HG03060 (cell line): ENCODE measurements around the gene STARD8.
"Not testable (repeated sequence)": the region's sequence is repeated elsewhere in the genome, so short reads cannot be mapped to it uniquely, and the experiment has no call there.

Experiments
- ATAC-seq: cut with Tn5 transposase; IDR thresholded peaks from one replicate; pipeline ENCODE4 v1.9.1; 2021; ENCODE audit warnings: low read depth, moderate number of reproducible peaks; ENCODE audit not compliant: unreplicated experiment

The STARD8 gene

DNA sequence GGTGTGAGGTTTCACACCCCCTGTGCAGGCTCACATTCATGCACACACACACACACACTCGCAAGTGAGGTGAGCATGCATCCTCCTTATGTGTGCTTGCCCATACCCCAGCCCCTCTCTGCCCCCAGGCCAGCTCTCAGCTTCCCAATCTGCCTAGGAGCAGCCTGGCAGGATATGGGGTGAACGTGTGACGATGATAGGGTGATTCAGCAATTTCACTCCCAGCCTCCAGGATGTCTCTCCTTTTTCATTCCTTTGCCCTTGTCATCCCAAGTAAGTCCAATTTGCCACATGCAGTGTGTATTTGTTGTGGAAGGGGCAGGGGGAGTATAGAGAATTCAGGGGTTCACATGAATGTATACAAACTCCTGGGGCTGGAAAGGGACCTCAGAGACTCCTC, 7.2 kb downstream of the STARD8 start:
- ATAC-seq: no peak

DNA sequence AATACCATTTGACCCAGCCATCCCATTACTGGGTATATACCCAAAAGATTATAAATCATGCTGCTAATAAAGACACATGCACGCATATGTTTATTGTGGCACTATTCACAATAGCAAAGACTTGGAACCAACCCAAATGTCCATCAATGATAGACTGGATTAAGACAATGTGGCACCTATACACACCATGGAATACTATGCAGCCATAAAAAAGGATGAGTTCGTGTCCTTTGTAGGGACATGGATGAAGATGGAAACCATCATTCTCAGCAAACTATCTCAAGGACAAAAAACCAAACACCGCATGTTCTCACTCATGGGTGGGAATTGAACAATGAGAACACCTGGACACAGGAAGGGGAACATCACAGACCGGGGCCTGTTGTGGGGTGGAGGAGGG, 9.0 kb downstream of the STARD8 start:
- not testable (repeated sequence) for ATAC-seq

DNA sequence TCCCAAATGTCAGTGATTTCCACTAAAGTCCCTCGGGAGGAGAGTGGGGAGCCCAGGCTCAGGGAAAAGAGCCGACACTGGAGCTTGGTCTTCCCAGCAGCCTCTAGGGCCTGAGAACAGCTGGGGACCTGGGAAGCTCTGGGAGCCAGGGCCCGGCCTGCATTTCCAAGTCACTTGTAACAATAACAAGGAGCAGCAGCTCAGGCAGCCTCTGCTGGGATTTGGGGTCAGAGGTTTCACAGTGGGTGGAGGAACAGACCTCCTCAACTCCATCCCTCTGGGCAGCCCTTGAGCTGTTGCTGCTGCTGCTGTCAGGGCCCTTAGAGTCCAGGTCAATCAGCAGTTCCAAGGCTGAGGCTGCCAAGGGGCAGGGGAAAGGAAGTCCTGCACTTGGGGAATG, 11.1 kb downstream of the STARD8 start:
- ATAC-seq: no peak

DNA sequence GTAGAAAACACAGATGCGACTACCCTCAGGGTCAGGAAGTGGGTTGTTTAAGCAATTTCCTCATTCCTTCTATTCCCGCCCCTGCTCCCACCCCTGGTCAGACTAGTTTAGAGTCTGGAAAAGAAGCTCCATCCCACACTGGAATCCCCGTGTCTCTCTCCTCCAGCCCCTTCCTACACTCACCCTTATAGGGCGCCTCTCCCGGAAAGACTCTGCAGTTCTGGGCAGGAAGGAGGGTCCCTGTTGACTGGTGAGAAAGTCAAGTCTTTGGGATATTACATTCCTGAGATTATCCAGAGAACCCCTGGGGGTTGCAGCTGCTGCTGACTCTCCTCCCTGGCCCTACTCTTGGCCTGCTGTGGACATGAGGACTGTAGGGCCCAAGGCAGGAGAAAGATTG, 11.9 kb downstream of the STARD8 start:
- no peak for ATAC-seq

DNA sequence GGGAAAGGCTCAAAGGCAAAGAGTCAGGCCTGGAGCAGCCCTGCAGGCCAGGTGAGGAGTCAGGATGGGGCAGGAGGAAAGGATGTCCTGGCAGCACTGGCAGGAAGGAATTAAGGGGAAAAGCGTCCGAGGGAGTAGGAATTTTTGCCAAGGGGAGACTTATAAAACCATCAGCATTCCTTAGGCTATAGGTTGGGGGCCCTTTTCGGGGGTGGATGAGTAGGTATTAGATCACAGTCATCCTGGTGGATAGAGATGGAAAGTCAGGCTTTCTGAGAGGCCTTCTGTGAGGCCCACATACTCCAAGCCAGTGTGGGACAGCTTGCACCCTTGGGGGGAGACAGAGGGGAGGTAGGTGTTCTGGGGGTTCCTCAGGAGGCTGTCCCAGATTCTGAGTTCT, 12.3 kb downstream of the STARD8 start:
- no peak for ATAC-seq

DNA sequence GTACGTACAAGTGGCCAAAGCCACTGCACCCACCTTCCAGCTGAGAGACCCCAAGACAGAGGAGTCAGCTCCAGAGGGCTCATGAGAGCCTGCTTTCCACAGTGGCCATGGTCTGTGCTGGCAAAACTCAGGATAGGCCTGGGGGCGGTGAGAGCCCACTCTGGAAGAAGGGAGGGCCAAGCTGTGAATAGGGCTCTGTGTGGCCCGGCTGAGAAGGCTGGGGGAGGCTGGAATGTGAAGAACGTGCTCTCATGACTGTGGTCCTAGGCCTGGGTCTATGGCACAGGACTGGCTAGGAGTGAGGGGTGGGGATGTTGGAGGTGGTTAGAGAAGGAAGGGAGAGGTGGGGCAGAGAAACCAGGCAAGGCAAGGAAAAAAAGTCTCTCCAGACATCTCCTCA, 13.3 kb downstream of the STARD8 start:
- ATAC-seq: no peak

DNA sequence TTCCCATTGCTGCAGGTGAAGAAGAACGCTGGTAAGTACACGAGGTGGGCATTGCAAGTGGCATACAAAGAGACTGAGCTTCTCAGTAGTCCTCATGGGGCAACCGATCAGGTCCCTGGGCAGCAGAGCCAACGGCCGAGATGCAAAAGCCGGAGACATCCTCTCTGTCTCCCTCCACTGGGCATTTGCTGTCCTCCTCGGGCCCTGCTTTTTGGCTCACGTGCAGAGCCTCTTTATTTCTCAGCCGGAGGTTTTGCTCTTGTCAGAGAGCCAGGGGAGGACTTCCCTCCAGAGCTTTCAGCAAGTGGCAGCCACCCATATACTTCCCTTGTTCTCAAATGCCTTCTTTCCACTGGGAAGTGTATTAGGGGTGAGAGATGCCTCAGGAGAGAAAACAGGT, 18.0 kb downstream of the STARD8 start:
- no peak for ATAC-seq

DNA sequence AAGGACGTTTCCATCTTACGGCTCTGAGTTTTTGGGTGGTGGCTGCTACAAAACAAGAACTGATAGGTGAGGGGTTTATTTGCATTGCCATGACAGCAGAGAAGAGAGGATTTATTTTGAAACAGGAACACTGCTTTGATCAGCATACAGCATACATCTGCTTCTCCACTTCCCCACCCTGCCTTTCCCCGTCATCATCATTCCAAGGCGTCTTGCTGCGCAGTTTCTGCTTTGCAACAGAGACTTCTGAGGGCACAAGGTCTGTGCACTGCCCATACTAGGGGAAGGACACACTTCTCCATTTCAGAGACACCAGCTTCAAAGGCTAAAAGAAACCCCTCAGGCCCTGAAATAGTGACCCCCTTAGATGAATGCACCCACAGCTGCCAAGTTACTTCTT, 19.1 kb downstream of the STARD8 start:
- ATAC-seq: no peak

DNA sequence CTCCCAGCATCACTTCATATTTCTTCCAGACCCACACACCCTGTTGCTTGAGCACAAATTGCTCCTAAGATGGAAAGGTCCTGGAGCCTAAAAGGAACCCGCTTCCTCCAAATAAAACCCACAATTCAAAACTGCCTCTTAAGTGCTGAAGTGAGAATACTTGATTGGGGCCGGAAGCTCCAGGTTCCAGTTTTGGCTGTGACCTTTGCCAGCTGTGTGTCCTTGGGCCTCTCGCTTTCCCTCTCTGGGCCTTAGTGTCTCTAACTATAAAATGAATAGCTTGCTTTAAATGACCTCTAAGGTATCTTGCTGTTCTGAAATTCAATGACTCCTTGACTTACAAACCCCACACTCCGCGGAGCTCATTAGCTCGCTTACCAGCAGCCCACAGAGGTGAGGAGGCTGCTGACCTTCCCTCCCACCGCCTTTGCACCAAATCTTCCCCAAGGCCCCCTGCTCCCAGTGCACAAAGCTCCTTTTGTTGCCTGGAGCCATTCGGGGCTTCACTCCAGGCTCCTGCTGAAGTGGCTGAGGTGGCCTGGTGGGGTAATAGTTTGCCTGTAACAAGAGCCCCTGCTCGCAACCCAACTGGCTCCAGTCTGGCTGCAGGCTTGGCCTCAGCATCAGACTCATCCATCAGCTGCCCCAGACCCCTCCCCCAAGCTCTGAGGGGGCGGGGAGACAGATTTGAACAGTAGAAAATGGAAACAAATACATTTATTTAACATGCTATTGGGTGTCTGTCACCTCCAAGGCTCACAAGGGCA, 21.8 kb downstream of the STARD8 start:
- no peak for ATAC-seq

DNA sequence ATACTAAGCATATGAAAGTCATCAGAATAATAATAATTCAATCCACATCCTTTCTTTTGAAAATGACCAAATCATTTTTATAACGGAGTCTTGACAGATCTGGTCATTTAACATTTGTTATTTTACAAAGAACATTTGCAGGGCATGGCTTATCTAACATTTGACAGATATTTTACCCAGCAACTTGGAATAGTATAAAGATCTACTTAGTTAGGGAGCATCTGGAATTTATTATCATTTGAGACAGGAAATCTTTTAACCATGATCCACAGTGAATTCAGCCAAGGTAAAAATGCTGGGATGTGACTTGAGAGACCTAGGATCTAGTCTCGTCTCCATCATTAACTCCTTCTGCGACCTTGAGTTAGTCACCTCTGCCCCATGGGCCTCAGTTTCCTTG, 22.4 kb downstream of the STARD8 start:
- ATAC-seq: no peak

DNA sequence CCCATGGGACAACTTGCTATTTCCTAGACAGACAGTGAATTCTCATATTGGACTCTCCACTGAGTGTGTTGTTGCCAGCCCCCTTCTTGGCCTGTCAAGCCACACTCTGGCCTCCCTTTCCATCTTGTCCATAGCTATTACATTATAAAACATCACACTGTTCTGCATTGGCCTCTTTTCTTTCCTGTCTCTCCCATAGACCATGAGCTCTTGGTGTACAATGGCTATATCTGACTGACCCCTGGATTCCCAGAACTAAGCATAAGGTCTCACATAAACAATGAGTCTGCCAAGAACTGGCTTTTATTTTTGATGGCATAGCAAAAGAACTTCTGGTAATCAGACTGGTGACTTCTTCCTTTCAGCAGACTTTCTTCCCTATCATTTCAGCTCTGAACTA, 23.8 kb downstream of the STARD8 start:
- no peak for ATAC-seq

DNA sequence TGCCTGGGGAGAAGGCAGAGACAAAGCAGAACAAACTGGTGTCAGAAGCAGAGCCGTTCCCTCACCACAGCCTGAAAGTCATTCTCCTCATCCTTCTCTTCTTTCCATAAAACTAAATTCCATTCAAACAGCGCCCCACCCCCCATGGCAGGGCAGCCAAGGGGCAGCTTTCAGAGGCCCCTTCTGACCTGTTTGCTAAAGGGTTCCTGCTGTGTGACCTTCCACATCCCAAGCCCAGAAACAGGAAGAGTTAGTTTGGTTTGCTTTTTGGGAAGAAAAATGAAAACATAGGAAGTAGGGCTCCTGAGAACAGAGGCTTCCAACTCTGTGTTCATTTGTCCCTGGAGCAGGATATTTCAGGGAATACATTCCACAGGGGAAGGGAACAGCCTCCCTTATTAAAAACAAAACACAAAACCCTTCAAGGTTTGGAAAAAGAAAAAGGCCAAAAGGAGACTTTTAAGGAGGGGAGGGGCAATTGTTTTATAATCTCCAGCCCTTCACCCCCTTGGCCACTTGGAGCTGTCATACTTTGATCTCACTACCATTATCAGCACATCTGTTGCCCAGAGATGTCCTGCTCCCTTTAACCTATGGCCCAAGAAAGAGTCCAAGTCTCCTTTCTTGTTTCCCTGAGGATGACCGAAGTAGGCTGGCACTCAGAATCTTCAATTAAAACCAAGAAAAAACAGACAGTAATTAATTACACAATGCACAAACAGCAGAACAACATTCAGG, 25.3 kb downstream of the STARD8 start:
- no peak for ATAC-seq

DNA sequence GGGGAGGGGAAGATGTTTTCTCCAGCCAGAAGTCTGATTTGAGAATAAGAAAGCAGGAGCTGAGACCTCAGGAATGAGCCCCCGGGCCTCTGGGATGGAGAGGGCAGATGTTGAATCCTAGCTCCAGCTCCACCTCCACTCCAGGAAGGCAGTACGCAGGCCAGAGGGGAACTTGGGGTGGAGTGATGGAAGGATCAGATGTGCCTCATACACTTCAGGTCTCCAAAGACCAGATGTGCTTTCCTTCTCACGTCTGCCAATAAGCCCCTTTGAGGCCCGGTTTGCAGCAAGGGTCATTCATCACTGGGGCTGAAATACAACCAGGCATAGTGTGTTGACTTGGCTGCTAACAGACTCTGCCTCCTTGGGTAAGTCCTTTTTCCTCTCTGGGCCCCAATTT, 28.1 kb downstream of the STARD8 start:
- ATAC-seq: no peak

DNA sequence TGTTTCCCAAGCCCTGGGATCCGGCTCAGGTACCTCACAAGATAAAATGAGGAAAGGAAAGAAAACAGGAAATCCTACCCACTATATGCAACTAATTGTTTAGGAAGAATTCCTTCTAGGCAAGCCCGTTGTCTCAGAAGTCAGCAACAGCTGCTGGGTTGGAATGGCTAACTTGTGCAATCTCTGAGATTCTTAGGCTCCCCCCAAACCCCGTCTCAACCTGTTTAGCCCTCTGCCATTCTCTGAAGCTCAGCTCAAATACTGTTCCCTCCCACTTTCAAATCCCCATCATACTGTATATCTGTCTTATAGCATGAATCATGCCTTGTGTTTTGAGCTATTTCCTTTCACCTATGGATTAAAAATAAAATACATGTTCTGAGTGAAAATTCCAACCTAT, 28.9 kb downstream of the STARD8 start:
- no peak for ATAC-seq

DNA sequence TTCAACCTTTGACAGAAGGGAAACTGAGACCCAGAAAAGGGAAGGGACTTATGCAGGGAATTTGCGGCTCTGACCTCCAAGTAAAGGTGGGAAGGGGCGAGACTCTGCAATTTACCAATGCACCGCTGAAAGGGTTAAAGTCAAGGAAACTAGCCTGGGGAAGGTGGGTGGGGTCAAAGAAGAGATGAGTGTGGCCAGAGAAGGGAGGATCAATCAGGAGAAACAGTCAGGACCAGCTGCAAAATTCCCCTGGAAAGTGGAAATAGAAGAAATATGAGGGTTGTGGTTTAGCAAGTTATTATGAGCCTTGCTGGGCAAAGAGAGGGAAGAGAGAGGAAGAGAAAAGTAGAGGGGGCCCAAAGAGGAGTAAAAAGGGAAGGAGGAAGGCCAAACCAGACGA, 30.5 kb downstream of the STARD8 start:
- ATAC-seq: no peak

DNA sequence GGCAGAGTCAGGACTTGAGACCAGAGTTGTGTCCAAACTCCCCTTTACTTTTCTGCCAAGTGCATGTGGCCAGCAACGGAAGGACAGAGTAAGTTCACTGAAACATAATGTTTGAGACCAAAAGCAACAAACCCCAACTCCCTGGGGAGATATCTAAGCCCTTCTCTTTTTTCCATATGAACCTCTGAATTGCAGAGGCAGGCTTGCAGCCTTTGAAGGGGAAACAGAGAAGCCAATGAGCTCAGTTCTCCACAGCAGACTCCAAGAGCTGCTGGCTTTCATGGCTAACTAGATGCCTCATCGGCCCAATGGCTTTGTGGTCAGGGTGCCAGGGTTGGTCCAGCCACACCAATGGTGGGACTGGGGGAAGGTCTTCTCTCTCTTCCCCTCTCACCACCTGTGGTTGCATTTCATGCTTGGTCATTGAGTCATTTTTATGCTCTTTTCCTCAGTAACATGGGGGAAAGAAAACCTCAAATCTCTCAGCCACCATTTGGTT, 34.0 kb downstream of the STARD8 start:
- ATAC-seq: no peak

DNA sequence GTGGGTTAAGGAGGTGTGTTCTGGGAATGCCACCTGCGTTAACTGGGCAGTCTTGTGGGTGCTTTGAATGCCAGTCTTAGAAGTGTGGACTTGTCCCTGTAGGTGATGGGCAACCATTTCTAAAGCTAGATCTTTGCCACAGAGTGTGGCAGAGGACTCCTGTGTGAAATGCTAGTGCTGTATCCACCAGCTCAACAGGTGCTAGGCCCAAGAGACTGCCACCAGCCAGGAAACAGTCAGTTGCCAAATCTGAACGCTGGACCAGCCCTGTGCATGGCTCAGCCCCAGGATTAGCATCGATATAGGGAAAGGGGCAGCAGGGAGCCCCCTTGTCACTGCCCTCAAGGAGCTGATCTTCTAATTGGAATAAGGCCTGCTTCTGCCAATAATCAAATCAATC, 35.3 kb downstream of the STARD8 start:
- ATAC-seq: no peak

DNA sequence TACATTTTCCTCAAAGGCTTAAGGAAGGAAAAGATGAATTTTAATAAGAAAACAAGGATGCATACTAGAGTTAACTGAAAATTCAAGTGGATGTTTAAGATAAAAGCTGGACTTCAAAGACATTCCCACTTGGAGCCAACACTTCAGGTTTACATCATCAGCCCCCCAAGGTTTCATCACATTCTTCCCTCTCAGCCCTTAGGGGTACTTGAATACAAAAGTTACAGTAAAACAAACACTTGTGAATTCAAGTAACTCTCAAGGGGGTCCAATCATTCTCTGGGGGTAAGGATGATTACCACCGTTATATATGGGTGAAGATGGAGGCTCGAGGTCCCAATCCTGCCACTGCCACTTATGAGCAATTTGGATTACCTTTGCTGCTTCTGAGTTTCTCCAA, 36.1 kb downstream of the STARD8 start:
- ATAC-seq: no peak

DNA sequence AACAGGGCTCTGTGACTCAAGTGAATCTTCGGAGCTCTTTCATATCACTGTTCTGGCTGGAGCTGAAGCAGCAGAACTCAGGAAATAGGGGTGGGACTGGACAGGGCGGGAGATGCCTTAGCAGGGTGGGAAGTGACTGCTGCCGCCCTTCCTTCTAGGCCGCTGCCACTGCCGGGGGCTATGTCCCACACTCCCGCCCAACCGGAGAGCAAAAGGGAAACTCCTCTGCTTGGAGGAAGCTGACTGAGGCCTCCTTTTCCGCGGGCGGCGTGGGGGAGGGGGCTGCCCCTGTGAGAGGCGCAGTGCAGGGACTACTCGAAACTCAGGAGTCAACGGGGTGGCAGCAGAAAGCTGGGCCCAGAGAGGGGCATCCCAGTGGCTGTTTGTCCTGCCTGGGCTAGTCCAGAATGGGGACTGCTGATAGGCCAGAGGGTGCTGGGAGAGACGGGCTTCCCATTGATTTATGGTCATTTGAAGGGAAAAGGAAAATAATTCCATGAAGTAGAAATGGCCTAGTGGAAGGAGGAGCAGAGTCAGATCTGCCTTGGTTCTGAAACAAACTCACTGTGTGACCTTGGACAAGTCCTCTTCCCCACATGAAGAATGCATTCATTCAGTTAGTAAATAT, 36.9 kb downstream of the STARD8 start:
- no peak for ATAC-seq

DNA sequence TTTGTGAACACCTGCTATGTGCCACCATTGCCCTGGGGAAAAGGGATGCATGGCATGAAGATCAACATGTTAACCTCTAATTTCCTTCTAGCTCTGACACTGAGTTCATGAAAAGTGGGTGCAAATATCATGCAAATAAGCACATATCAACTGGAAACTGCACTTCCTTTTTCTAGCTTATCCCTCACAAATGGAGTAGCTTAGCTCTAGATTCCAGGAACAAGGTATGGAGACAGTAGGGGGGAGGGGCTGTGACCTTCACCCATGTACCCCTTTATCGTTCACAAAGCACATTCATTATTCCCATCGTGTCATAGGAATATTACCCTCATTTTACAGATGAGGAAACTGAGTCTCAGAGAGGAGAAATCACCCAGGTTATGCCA, 37.4 kb downstream of the STARD8 start:
- no peak for ATAC-seq

DNA sequence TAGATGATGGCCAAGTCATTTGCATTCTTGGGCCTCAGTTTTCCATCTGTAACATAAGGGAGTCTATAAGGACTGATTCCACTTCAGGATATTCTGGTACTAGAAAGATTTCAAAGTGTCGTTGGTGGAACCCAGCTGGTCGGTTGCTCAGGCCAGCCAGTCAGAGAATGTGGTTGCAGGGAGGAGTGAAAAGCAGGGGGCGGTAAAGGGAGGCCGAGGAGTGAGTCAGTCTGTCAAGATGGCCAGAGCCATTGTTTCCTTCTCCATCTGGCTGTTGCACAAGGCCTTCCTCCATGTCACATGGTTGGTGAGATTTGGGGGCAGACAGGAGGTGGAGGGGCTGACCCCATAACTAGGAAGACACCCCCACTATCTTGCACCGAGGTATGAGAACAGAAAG, 38.2 kb downstream of the STARD8 start:
- ATAC-seq: no peak
